Fibroblast of mammary gland (primary cell): ENCODE measurements around the gene SERPINB7.

Experiments used
- DNase-seq: peaks from one replicate; pipeline ENCODE4 v3.0.0-alpha.2; 2010; ENCODE audit warnings: low read depth
- H3K4me3 ChIP-seq: 2 replicates; pipeline ENCODE4 v1.5.1; 2011; ENCODE audit warnings: low read depth, mild to moderate bottlenecking, low read length, moderate library complexity; ENCODE audit not compliant: control insufficient read depth
- CTCF ChIP-seq: conservative IDR thresholded peaks from 2 replicates; pipeline ENCODE4 v1.5.1; 2011; ENCODE audit warnings: low read depth, low read length, inconsistent platforms; ENCODE audit not compliant: control insufficient read depth, insufficient read depth

Gene SERPINB7

GRCh38 chr18:63850020-63850419 lies 74.8 kb downstream of the SERPINB7 start:
- no peak overlapping the region for H3K4me3 ChIP-seq
- DNase-seq = peak; percentile 51
- TF ChIP-seq CTCF = peak; percentile 59

- no peak for DNase-seq
- H3K4me3 ChIP-seq = no peak overlapping the region
- no peak for TF ChIP-seq CTCF
These were observed 75.4 kb downstream of the SERPINB7 start for GRCh38 chr18:63850636-63851035.
